Measurements from ENCODE around the gene TRPM7.
A peak's percentile ranks its signal among the peaks of the same experiment; 100 is the strongest.

TRPM7 gene

GRCh38 chr15:50562735-50563640 lies 123.6 kb downstream of the TRPM7 start:
- DNase-seq = no peak

DNA sequence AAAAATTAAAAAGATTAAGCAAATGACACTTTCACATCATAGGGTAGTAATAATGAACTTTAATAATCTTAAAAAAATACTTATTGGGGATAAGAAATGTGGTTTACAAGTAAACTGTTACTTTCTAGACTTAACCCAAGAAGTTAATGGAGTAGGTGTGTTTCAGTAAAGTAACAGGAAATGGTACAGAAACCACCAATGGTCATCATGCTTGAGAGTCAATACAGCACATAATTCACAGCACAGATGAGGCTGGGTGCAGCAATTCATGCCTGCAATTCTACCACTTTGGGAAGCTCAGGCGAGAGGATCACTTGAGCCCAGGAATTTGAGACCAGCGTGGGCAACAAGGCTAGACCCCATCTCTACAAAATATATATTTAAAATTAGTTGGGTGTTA lies 128.6 kb downstream of the TRPM7 start:
- DNase-seq = no peak

DNA sequence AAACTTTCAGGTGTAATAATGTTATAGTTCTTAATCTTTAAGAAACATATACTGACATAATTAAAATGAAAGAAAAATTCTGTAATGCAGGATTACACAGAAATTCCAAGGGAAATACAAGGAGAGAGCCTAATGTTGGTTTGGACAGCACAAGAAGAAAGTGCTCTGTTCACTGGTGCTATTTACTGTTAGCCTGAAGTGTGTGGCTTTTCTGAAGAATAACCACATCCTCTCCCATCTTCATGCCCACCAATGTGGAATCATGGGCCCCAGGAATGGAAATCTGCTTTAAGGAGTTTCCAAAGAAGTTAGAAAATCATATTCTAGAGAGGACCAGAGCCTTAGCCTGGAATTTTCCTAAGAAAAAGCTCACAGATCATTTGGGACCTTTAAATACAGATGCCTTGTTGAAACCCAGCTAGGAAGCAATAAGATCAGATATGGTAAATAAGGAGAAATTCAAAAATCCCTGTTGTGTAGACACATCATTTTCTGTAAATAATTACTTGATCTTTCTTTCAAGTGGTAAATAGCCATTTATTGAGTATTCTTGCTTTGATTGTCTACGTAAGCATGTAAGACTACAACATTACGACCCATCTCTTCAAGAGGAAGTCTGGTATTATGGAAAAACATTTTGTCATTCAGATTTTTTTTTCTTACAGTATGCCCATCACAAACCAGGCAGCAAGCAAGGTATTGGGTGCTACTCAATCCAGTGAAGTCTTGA lies 129.8 kb downstream of the TRPM7 start:
- DNase-seq = no peak

- no peak for DNase-seq
Measured at GRCh38 chr15:50552238-50552637, 134.4 kb downstream of the TRPM7 start.

- DNase-seq = no peak
Measured at GRCh38 chr15:50549326-50549725, 137.3 kb downstream of the TRPM7 start.

DNA sequence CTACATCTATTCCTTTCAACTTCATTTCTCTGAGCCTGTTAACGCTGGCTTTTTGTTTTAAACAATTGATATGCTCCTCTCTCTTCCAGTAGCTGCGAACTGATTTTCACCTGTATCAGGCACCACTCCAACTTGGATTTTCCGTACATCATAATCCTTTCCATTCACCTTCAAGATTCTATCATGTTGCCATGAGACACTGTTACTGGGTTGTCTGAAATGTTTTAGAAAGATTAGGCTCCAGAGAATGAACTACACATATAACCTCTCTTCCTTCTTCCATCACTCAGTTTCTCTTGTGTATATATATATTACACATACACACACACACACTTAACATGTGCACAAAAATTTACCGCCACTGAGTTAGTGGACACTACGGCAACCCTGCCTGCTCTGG lies 140.0 kb downstream of the TRPM7 start, which contains the start of gene USP50:
TSS of gene USP50 (minus strand) at position 101 of the 400 bp plus-strand sequence. CDS start 141 bp downstream, outside the sequence.
- no peak for DNase-seq

DNA sequence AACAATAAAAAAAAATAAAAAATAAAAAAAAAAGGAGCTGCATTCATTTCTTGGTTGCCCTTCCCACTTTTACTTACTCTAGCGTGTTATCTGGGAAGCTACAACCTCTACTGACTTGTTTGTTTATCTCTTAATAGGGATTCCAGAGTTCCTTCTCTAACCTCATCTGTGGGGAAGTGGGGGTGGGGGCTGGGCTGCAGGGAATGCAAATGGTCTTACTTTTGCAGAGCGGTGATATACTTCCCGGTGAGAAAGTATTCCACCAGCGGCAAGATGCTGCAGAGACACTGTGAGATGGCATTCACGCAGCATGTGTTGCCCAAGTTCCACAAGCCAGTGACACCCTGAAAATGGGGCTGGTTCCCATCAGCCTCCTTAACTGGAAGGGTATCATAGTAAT lies 142.2 kb downstream of the TRPM7 start:
- DNase-seq = no peak

GRCh38 chr15:50543556-50543955 lies 143.0 kb downstream of the TRPM7 start:
- no peak for DNase-seq

- DNase-seq = no peak
Measured at GRCh38 chr15:50542887-50543210, 143.7 kb downstream of the TRPM7 start.

GRCh38 chr15:50531766-50532165 lies 154.8 kb downstream of the TRPM7 start:
- peak; percentile 28 for DNase-seq

DNA sequence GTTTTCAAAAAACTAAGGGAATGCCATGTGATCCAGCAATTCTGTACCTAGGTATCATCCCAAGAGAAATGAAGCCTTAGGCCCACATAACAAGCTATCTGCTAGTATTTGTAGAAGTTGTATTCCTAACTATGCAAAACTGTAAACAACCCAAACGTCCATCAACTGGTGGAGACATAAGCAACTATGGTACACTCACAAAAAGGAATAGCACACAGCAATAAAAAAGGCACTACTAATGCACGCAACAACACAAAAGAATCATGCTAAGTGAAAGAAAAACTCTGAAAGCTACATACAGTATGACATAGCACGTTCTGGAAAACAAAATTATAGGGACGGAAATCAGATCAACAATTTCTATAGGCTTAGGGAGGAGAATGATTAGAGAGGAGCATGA lies 155.4 kb downstream of the TRPM7 start:
- DNase-seq = no peak

- no peak for DNase-seq
Measured at GRCh38 chr15:50523851-50524251, 162.7 kb downstream of the TRPM7 start.

GRCh38 chr15:50519740-50520425 lies 166.7 kb downstream of the TRPM7 start:
- no peak for DNase-seq

DNA sequence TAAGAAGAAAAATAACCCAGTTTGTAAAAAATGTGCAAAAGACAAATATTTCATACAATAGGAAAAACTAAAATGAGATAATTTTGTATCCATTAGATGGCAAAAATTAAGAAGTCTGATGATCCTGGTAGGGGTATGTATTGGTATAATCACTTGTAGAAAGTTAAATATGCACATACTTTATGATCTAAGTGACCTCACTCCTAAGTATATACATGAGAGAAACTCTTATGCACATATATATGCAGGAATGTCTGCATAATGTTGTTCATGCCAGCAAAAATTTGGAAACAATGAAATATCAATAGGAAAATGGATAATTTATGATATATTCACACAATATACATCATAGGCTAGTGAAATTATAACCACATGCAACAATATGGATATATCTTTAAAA lies 173.6 kb downstream of the TRPM7 start:
- no peak for DNase-seq

Measured in right hindlimb (tissue), 1 donor.